Hepatocyte (in vitro differentiated cells): ENCODE results near the gene IER5. TPM values are rescaled to one million over a fixed set of nuclear protein-coding genes. Genes with fewer than 3 reads are reported as not detected.
A peak's percentile ranks its signal among the peaks of the same experiment; 100 is the strongest.

Source experiments
- DNase-seq: peaks from one replicate; pipeline ENCODE4 v3.0.0-alpha.2; 2016; ENCODE audit warnings: low spot score
- H2AFZ ChIP-seq: fragments of 200-600 bp; sonication (generic); 2 replicates; pipeline ENCODE4 v1.6.0; 2016; ENCODE audit warnings: antibody characterized with exemption, mild to moderate bottlenecking
- H3K27ac ChIP-seq: fragments of 200-600 bp; sonication (generic); 2 replicates; pipeline ENCODE4 v1.5.1; 2016; ENCODE audit warnings: mild to moderate bottlenecking
- H3K27me3 ChIP-seq: fragments of 200-600 bp; sonication (generic); 2 replicates; pipeline ENCODE4 v1.6.1; 2016
- H3K36me3 ChIP-seq: fragments of 200-600 bp; sonication (generic); replicated peaks from 2 replicates; pipeline ENCODE4 v1.5.1; 2016; ENCODE audit warnings: low read depth; ENCODE audit not compliant: insufficient read depth
- H3K4me1 ChIP-seq: fragments of 200-600 bp; sonication (generic); 2 replicates; pipeline ENCODE4 v1.5.1; 2016; ENCODE audit warnings: mild to moderate bottlenecking, moderate library complexity; ENCODE audit not compliant: insufficient read depth
- H3K4me2 ChIP-seq: fragments of 200-600 bp; sonication (generic); 2 replicates; pipeline ENCODE4 v1.6.0; 2016
- H3K4me3 ChIP-seq: fragments of 200-600 bp; sonication (generic); 2 replicates; pipeline ENCODE4 v1.5.1; 2016; ENCODE audit warnings: mild to moderate bottlenecking
- H3K79me2 ChIP-seq: fragments of 200-600 bp; sonication (generic); 2 replicates; pipeline ENCODE4 v1.6.0; 2017; ENCODE audit warnings: mild to moderate bottlenecking
- H3K9me2 ChIP-seq: fragments of 200-600 bp; sonication (generic); replicated peaks from 2 replicates; pipeline ENCODE4 v1.6.0; 2017; ENCODE audit warnings: mild to moderate bottlenecking; ENCODE audit not compliant: insufficient read depth
- H3K9me3 ChIP-seq: fragments of 200-600 bp; sonication (generic); 2 replicates; pipeline ENCODE4 v1.5.1; 2016; ENCODE audit warnings: low read depth, mild to moderate bottlenecking
- H4K20me1 ChIP-seq: fragments of 200-600 bp; sonication (generic); 2 replicates; pipeline ENCODE4 v1.6.0; 2016; ENCODE audit warnings: mild to moderate bottlenecking; ENCODE audit not compliant: insufficient read depth, poor library complexity, severe bottlenecking
- CTCF ChIP-seq: fragments of 200-600 bp; sonication (generic); IDR thresholded peaks from 2 replicates; pipeline ENCODE4 v1.5.1; 2016; ENCODE audit warnings: antibody characterized with exemption, mild to moderate bottlenecking; ENCODE audit not compliant: poor library complexity
- EZH2 ChIP-seq: fragments of 200-600 bp; sonication (generic); IDR thresholded peaks from 2 replicates; pipeline ENCODE4 v1.6.1; 2016; ENCODE audit warnings: antibody characterized with exemption, mild to moderate bottlenecking, borderline replicate concordance
- EZH2phosphoT487 ChIP-seq: fragments of 200-600 bp; sonication (generic); IDR thresholded peaks from one replicate; pipeline ENCODE4 v1.6.1; 2018; ENCODE audit warnings: antibody characterized with exemption, mild to moderate bottlenecking, low read depth, moderate library complexity; ENCODE audit not compliant: unreplicated experiment, severe bottlenecking
- whole genome bisulfite sequencing: methylation state at CpG from one replicate; pipeline ENCODE4 v1.1.6; 2016; ENCODE audit warnings: low lambda C conversion rate; ENCODE audit errors: missing lambda C conversion rate; 5-methylcytosine and 5-hydroxymethylcytosine counted together
- polyA plus RNA-seq: library from polyadenylated mRNA; unstranded; fragments of >200 nt; fragmentation: Nextera tagmentation; extraction: Ambion mirVana; gene quantifications from 2 replicates; pipeline ENCODE4 v1.2.1, GENCODE V29; 2016
- total RNA-seq: library from RNA; depleted of rRNA; stranded (reverse); fragments of >200 nt; gene quantifications from 2 replicates; pipeline ENCODE4 v1.2.3, GENCODE V29; 2014

The IER5 gene
- total and polyA plus RNA-seq, 2 experiments from 2014 or later = 16.6 to 23.1 TPM

- Histone ChIP-seq H3K4me1 (peaks cover 31% of the 10 kb centered on the region), H3K4me3 (no peak overlapping the region), H4K20me1 (no peaks in the 10 kb centered on the region), H3K27ac (no peak overlapping the region), H3K9me2 (no peaks in the 10 kb centered on the region), H3K79me2 (no peaks in the 10 kb centered on the region), H3K27me3 (no peaks in the 10 kb centered on the region), H3K9me3 (no peaks in the 10 kb centered on the region), H3K4me2 (no peak overlapping the region), H2AFZ (no peak overlapping the region), H3K36me3 (no peaks in the 10 kb centered on the region)
- DNase-seq = no peak
- WGBS = 88% methylated on average over 2 of the region's 2 CpGs
- no peak for TF ChIP-seq EZH2phosphoT487
- no peak for TF ChIP-seq EZH2
- TF ChIP-seq CTCF = no peak
Observed at GRCh38 chr1:181110013-181110412, 21.5 kb downstream of the IER5 start.

GRCh38 chr1:181111559-181111958, 23.1 kb downstream of the IER5 start:
- no peak overlapping the region for H3K4me3 ChIP-seq
- no peaks in the 10 kb centered on the region for H3K27me3 ChIP-seq
- H4K20me1 ChIP-seq = no peaks in the 10 kb centered on the region
- H3K36me3 ChIP-seq = no peaks in the 10 kb centered on the region
- H2AFZ ChIP-seq = no peak overlapping the region
- no peaks in the 10 kb centered on the region for H3K9me3 ChIP-seq
- no peaks in the 10 kb centered on the region for H3K79me2 ChIP-seq
- H3K4me1 ChIP-seq = peaks cover 27% of the 10 kb centered on the region
- TF ChIP-seq EZH2phosphoT487 (no peak), CTCF (no peak), EZH2 (no peak)
- 79% methylated on average over 3 of the region's 3 CpGs for WGBS
- no peak overlapping the region for H3K4me2 ChIP-seq
- no peak for DNase-seq
- peak overlapping the region; percentile 83 for H3K27ac ChIP-seq
- H3K9me2 ChIP-seq = no peaks in the 10 kb centered on the region

GRCh38 chr1:181112071-181112929, 23.8 kb downstream of the IER5 start:
- Histone ChIP-seq H3K4me3 (no peak overlapping the region), H3K27ac (peak overlapping the region; percentile 83), H3K79me2 (no peaks in the 10 kb centered on the region), H3K9me2 (no peaks in the 10 kb centered on the region), H3K36me3 (no peaks in the 10 kb centered on the region), H3K27me3 (no peaks in the 10 kb centered on the region), H2AFZ (no peak overlapping the region), H3K9me3 (no peaks in the 10 kb centered on the region), H3K4me2 (no peak overlapping the region), H4K20me1 (no peaks in the 10 kb centered on the region), H3K4me1 (peaks cover 33% of the 10 kb centered on the region)
- WGBS = 88% methylated on average over 10 of the region's 10 CpGs
- TF ChIP-seq EZH2phosphoT487 (no peak), CTCF (no peak), EZH2 (no peak)
- peak; percentile 86 for DNase-seq
